NCI-H2196 (cell line): ENCODE data around the gene AFAP1L1.
A peak's percentile ranks its signal among the peaks of the same experiment; 100 is the strongest.

Experiments used
- DNase-seq: peaks from one replicate; lab custom pipeline; 2025; ENCODE audit not compliant: unreplicated experiment; lab: John Stamatoyannopoulos, UW

The AFAP1L1 gene

GRCh38 chr5:149345147-149345891 is 73.7 kb downstream of the AFAP1L1 start, which contains the start of gene GRPEL2:
GRPEL2 (plus strand) TSS chr5:149345499; CDS start chr5:149345540, 41 bp downstream.
- peak; percentile 96 for DNase-seq

DNA sequence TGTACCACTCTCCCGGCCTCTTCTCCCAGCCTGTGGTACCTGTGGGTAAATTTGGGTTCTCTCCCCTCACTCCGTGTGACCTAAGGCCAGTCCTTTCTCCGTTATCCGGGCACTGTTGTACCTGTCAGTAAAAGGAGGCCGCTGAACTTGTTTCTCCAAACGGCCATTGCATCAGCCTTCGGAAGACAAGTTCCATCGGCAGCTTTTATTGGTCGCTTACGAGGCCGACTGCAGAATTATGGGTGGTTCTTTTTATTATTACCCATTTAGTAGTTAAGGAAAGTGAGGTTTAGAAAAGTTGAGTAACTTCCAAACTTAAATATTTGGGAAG is 74.2 kb downstream of the AFAP1L1 start:
- no peak for DNase-seq

GRCh38 chr5:149348518-149348917 is 76.9 kb downstream of the AFAP1L1 start:
- DNase-seq = no peak

DNA sequence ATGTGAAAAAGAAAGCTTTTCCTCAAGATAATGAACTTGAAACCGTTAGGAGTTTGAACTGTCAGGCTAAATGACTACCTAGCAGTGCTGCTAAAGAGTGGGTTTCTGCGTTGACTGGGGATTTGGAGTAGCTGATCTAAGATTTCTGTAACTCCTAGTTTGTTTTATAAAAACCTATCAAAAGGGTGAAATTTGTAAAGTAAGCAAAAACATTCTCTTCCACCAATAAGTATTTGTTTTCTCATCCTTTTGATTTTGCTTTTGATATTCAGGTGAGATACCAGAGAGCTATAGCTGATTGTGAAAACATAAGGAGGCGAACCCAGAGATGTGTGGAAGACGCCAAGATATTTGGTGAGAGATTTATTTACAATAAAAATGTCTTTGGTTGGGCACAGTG is 77.7 kb downstream of the AFAP1L1 start:
- no peak for DNase-seq

DNA sequence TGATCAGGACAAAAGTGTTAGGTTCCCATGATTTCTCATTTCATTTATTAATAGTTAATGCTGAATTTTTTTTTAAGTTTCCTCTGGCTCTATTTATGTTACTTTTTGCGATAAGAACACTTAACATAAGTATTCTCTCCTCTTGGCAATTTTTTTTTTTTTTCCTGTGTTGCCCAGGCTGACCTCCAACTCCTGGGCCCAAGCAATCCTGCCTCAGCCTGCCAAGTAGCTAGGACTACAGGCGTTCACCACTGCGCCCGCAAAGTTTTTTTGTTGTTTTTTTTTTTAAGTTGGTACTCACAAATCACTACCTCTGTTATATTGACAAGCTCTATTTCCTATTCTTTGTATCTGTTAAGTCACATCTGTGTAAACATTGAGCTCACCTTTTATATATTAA is 80.5 kb downstream of the AFAP1L1 start:
- no peak for DNase-seq

- DNase-seq = no peak
These were observed 82.3 kb downstream of the AFAP1L1 start for GRCh38 chr5:149353911-149354310.

DNA sequence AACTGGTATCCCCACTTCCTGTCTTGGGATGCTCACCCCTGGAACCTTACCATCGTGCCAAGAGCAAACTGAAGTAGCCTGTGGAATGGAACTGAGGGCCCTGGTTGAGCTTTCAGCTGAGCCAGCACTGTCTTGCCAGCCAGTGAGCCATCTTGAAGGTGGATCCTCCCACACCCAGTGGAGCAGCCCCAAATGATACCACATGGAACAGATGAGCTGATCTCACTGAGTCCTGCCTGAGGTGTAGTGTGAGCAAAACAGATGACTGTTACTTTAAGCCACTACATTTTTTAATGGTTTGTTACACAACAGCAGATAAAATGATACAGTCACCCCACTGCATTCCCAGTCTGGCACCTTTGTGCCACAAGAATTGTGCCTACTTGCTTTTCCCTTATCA is 84.0 kb downstream of the AFAP1L1 start:
- no peak for DNase-seq

DNA sequence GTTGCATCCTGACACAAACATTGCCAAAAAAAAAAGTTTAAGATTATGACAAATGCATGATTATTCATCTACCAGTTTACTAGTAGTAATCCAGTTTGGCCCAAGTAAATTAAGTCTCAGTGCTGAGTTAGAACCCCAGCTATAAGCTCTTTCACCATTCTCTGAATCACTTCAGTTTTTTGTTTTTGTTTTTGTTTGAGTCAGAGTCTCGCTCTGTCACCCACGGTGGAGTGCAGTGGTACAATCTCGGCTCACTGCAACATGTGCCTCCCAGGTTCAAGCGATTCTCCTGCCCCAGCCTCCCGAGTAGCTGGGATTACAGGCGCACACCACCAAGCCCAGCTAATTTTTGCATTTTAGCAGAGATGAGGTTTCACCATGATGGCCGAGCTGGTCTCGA is 84.7 kb downstream of the AFAP1L1 start:
- no peak for DNase-seq

DNA sequence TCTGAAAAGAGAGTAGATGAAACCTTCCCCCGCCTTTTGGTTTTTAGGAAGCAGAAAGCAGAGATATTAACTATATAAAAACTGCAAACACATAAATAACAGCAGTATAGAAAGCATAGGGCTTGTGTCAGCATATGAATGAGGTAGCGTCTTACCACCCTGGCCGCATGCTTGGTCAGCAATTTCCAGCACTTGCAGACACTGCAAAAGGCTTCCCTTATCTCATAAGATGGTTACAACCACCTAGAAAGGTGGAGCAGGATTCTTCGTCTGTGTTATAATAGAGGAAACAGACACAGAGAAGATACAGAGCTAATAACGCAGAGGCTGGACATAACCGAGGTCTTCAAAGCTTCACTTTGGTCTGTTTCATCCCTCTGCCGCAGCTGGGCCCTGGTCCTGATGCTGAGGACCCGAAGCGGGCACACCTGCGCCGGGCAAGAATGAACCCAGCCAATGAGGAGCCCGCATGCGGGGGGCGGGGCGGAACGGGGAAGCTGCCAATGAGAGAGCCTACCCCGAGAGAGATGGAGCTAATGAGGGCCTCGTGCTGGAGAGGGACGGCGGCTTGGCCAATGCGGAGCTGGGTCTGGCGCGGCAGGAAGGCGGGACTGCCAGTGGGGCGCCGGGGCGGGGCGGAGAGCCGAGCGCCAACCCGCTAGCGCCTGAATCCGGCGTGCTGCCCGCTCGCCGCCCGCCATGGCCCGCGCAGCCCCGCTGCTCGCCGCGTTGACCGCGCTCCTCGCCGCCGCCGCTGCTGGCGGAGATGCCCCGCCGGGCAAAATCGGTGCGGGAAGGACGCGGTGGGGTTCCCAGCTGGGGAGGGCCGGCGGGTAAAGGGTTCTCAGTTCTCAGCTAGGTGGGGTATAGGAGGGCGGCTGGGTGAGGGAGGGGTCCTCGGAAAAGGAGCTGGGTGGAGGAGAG is 86.0 kb downstream of the AFAP1L1 start, which contains the start of gene PCYOX1L:
Gene PCYOX1L (plus strand): TSS at position 677 of the 924 bp plus-strand sequence. CDS start 23 bp downstream, at position 700.
- DNase-seq = peak; percentile 97

DNA sequence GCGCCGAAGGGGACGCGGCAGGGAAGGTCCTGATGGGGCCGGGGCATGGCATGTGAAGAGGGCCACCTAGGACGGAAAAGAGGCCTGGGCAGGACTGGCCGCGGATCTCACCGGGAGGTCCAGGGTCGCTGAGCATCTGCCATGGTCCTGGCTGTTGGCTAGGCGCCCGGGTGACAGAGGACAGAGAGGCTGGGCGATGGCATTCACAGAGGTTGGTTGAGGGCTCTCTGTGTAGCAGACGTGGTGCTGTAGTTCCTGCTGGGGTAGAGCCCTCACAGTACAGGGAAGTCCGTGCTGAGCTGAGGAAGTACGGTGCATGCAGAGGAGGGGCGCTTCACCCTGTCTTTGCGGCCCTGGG is 86.6 kb downstream of the AFAP1L1 start:
- no peak for DNase-seq

GRCh38 chr5:149358868-149359495 is 87.3 kb downstream of the AFAP1L1 start:
- no peak for DNase-seq

GRCh38 chr5:149360272-149360671 is 88.6 kb downstream of the AFAP1L1 start:
- no peak for DNase-seq

DNA sequence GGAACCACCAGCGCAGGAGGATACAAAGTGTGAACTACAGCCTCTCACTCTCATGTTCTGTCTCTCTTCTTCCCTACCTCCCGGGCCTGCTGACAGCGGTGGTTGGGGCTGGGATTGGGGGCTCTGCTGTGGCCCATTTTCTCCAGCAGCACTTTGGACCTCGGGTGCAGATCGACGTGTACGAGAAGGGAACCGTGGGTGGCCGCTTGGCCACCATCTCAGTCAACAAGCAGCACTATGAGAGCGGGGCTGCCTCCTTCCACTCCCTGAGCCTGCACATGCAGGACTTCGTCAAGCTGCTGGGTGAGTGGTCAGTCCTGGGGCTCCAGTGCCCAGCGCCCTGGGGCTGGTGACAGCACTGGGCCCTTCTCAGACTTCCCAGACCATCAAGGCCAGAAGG is 90.9 kb downstream of the AFAP1L1 start:
- DNase-seq = no peak

- DNase-seq = no peak
These were observed 91.7 kb downstream of the AFAP1L1 start for GRCh38 chr5:149363358-149363757.

- DNase-seq = no peak
These were observed 92.3 kb downstream of the AFAP1L1 start for GRCh38 chr5:149363936-149364335.

DNA sequence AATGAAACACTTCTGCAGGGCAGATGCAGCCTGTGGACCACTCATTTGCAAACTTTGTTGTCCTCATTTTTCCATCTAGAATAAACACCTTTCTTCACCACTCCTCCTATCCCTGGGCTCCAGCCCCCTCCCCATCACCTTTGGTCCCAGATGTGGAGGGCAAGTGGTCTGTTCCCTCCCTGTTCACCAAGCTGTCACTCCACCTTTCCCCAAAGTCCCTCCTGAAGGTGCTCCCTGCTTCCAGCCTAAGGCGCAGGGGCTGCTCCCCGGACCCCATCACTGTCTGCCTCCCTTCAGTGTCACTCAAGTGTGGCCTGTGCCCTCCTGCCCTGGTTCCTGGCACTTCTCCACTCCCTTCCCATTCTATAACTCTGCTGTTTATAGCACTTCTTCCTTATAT is 93.1 kb downstream of the AFAP1L1 start:
- no peak for DNase-seq

DNA sequence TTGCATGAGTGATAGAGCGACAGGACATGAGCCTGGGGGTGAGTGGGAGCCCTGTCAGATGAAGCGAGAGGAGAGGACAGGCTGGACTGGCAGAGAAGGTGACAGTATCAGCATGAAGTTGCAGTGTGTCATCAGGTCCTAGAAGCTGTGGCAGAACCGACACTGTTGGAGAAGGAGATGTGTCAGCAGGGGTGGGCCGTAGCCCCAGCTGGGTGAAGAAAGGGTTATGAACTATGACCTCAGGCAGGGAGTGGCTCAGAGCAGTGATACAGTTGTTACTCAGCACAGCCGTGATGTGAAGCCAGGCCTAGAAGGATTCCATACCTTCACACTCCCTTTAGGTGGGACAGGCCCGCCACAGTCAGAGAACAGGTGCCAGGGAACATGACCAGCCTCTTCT is 93.8 kb downstream of the AFAP1L1 start:
- DNase-seq = no peak

DNA sequence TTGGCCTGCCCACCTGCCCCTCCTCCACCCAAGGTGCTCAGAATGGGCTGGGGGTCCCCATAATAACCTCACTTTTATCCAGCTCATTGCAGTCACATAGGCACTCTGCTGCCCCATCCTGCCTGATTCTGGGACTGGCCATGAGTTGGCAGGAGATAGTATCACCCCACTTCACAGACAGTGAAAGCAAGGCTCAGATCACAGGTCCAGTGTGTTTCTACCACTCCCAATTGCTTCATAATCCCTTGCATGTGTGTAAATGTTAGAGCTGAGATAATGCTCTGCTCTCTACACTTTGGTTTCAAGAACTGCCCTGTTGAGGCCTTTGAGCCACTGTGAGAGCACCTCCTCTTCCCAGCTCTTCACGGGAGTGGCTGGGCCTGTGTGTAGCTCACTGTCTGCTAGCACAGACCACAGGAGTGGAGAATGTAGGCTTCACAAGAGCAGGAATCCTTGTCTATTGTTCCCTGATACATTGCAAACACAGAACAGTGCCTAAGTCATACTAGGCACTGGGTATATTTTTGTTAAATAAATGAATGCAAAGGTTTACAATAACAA is 94.6 kb downstream of the AFAP1L1 start:
- no peak for DNase-seq

DNA sequence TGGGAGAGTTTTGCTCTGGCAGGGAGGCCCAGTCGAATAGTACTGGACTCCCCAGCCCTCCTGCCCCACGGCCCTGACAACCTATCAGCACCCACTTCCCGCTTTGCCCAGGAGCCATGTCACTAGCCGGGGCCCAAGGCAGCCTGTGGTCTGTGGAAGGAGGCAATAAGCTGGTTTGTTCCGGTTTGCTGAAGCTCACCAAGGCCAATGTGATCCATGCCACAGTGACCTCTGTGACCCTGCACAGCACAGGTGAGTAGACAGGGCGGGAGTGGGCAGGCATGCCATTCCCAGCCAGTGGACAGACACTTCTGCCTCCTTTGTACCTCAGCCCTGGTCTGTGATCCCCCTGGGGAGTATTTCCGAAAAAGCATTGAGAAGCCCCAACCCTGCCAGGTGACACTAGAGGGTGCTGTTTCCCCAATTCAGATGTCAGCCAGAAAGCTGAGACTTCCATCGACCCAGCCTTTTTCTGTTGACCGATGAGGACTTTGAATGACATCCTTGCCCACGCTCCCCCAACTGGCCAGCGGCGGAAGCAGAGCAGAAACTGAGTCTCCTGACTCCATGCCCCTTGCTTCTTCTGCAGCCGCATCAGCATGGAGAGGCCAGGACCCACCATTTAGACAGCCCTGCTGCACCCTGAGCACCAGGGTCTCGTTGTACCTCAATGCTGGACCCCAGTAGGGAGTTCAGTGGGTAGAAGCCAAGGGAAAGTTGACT is 95.8 kb downstream of the AFAP1L1 start:
- peak; percentile 67 for DNase-seq

DNA sequence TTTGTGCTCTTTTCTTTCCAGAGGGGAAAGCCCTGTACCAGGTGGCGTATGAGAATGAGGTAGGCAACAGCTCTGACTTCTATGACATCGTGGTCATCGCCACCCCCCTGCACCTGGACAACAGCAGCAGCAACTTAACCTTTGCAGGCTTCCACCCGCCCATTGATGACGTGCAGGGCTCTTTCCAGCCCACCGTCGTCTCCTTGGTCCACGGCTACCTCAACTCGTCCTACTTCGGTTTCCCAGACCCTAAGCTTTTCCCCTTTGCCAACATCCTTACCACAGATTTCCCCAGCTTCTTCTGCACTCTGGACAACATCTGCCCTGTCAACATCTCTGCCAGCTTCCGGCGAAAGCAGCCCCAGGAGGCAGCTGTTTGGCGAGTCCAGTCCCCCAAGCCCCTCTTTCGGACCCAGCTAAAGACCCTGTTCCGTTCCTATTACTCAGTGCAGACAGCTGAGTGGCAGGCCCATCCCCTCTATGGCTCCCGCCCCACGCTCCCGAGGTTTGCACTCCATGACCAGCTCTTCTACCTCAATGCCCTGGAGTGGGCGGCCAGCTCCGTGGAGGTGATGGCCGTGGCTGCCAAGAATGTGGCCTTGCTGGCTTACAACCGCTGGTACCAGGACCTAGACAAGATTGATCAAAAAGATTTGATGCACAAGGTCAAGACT is 96.5 kb downstream of the AFAP1L1 start:
- DNase-seq = no peak
